ENCODE measurements around the gene STK32C. TPM values are rescaled to one million over a fixed set of nuclear protein-coding genes. Genes with fewer than 3 reads are reported as not detected.

STK32C gene
- total and polyA plus RNA-seq, 2 donors (not counting 1 experiment from before 2014, with no cell fraction given) = 9.9 to 16.8 TPM

GRCh38 chr10:132237396-132237795, 70.4 kb downstream of the STK32C start:
- Mint-ChIP-seq H3K27ac (no peak overlapping the region), H3K4me1 (peaks cover 7% of the 10 kb centered on the region), H3K9me3 (ENCODE audit: insufficient read depth) (no peaks in the 10 kb centered on the region), H3K4me3 (no peak overlapping the region), H3K27me3 (no peaks in the 10 kb centered on the region)
- H3K4me2 ChIP-seq (replicated peaks; ENCODE audit: low read depth, low read length, poor library complexity, severe bottlenecking) = no peak overlapping the region
- H3K27ac ChIP-seq (ENCODE audit: low read length in 2 of 2) = no peak overlapping the region
- no peaks in the 10 kb centered on the region for H3K79me2 ChIP-seq (ENCODE audit: control insufficient read depth, insufficient read depth, low read length)
- no peaks in the 10 kb centered on the region for H3K36me3 ChIP-seq (replicated peaks in 1 of 2; ENCODE audit: control extremely low read depth in 1 of 2, control insufficient read depth in 1 of 2, extremely low read depth in 1 of 2, insufficient read depth in 2 of 2, low read length in 1 of 2)
- H3K9me3 ChIP-seq (ENCODE audit: control extremely low read depth in 1 of 3, control insufficient read depth in 2 of 3, insufficient read depth in 1 of 3, low read length in 2 of 3) = no peaks in the 10 kb centered on the region
- DNase-seq (no peak), ATAC-seq (ENCODE audit: low read depth) (no peak)
- no peak overlapping the region for H3K9ac ChIP-seq (ENCODE audit: low read length)
- TF ChIP-seq CTCF (IDR thresholded peaks at IDR 0.05) (no peak), EZH2 (IDR thresholded peaks at IDR 0.05; ENCODE audit: borderline replicate concordance, insufficient read depth, low read depth, low read length, poor library complexity, severe bottlenecking) (no peak)
- no peaks in the 10 kb centered on the region for H4K20me1 ChIP-seq (ENCODE audit: control insufficient read depth, insufficient read depth, low read length, poor library complexity, severe bottlenecking)
- WGBS (ENCODE audit: insufficient coverage) = 92% methylated on average over 15 of the region's 15 CpGs
- no peak overlapping the region for H3K4me3 ChIP-seq (ENCODE audit: control extremely low read depth in 1 of 5, extremely low read depth in 1 of 5, insufficient read depth in 1 of 5, low read depth in 2 of 5, low read length in 4 of 5)
- intact Hi-C loops (cut with micrococcal nuclease) = no loop called here
- ChIA-PET POLR2A (no interaction called here), CTCF (no interaction called here)
- no peak overlapping the region for H2AFZ ChIP-seq (ENCODE audit: insufficient read depth, low read depth, low read length, poor library complexity, severe bottlenecking)
- peaks cover 4 to 7% of the 10 kb centered on the region in 2 donors for H3K4me1 ChIP-seq (ENCODE audit: control insufficient read depth in 2 of 2, insufficient read depth in 2 of 2, low read length in 2 of 2)
- H3K27me3 ChIP-seq (replicated peaks in 1 of 4; ENCODE audit: control extremely low read depth in 1 of 4, control insufficient read depth in 3 of 4, insufficient read depth in 4 of 4, low read length in 3 of 4) = no peaks in the 10 kb centered on the region

GRCh38 chr10:132236881-132237280, 70.9 kb downstream of the STK32C start:
- H3K27me3 Mint-ChIP-seq = no peaks in the 10 kb centered on the region
- H3K27ac Mint-ChIP-seq = no peak overlapping the region
- Histone ChIP-seq H3K4me2 (replicated peaks; ENCODE audit: low read depth, low read length, poor library complexity, severe bottlenecking) (no peak overlapping the region), H3K4me1 (ENCODE audit: control insufficient read depth in 2 of 2, insufficient read depth in 2 of 2, low read length in 2 of 2) (peaks cover 9 to 12% of the 10 kb centered on the region in 2 donors), H3K9ac (ENCODE audit: low read length) (no peak overlapping the region), H3K4me3 (ENCODE audit: control extremely low read depth in 1 of 5, extremely low read depth in 1 of 5, insufficient read depth in 1 of 5, low read depth in 2 of 5, low read length in 4 of 5) (no peak overlapping the region), H3K36me3 (replicated peaks in 1 of 2; ENCODE audit: control extremely low read depth in 1 of 2, control insufficient read depth in 1 of 2, extremely low read depth in 1 of 2, insufficient read depth in 2 of 2, low read length in 1 of 2) (no peaks in the 10 kb centered on the region), H3K27me3 (replicated peaks in 1 of 4; ENCODE audit: control extremely low read depth in 1 of 4, control insufficient read depth in 3 of 4, insufficient read depth in 4 of 4, low read length in 3 of 4) (no peaks in the 10 kb centered on the region), H3K9me3 (ENCODE audit: control extremely low read depth in 1 of 3, control insufficient read depth in 2 of 3, insufficient read depth in 1 of 3, low read length in 2 of 3) (no peaks in the 10 kb centered on the region), H2AFZ (ENCODE audit: insufficient read depth, low read depth, low read length, poor library complexity, severe bottlenecking) (no peak overlapping the region), H3K27ac (ENCODE audit: low read length in 2 of 2) (no peak overlapping the region), H3K79me2 (ENCODE audit: control insufficient read depth, insufficient read depth, low read length) (no peaks in the 10 kb centered on the region), H4K20me1 (ENCODE audit: control insufficient read depth, insufficient read depth, low read length, poor library complexity, severe bottlenecking) (no peaks in the 10 kb centered on the region)
- WGBS (ENCODE audit: insufficient coverage) = 93% methylated on average over 13 of the region's 13 CpGs
- DNase-seq (no peak), ATAC-seq (ENCODE audit: low read depth) (no peak)
- POLR2A ChIA-PET = no interaction called here
- no peak overlapping the region for H3K4me3 Mint-ChIP-seq
- TF ChIP-seq EZH2 (IDR thresholded peaks at IDR 0.05; ENCODE audit: borderline replicate concordance, insufficient read depth, low read depth, low read length, poor library complexity, severe bottlenecking) (no peak), CTCF (IDR thresholded peaks at IDR 0.05) (no peak)
- peaks cover 12% of the 10 kb centered on the region for H3K4me1 Mint-ChIP-seq
- intact Hi-C loops (cut with micrococcal nuclease) = no loop called here
- CTCF ChIA-PET = no interaction called here
- H3K9me3 Mint-ChIP-seq (ENCODE audit: insufficient read depth) = no peaks in the 10 kb centered on the region

Measured in B cell (primary cell).